Measurements from ENCODE around the gene ARHGAP6. TPM values are rescaled to one million over a fixed set of nuclear protein-coding genes. Genes with fewer than 3 reads are reported as not detected.

ARHGAP6 gene
- total and polyA plus RNA-seq, 2 of the 4 experiments (the other 2 are of a cell fraction): 1.4 to 1.8 TPM

DNA sequence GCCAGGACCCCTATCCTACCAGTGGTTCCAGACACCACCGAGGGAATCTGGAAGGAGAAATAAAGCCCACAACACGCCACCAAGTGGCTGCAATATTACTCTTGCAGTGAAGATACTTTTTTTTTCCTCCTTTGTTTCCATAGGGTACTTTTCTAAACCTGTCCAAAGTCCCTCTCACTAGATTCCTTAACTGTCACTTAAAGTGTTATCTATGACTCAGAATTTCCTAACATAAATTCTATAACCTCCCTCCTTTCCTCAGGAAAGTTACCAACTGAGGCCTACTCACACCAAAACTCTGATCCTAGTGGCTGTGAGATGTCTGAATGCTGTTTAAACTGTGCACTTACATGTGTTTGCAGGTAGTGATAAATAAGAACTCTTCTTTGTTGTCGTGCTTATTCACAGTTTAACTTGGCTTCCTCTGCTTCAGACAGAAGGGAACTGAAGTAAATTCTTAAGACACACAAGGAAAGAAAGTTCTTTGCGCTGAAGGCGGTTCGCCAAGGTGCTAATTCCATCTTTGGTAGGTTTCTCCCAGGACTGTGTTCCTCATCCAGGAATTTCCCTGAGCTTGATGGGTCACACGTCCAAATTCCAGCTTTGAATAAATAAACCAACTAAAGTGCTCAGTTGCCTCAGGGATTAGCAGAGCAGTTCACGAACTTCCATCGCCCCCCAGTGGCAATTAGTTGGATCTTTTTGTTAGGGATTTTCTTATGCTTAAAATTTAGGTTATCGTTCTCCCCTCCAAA is 565.3 kb downstream of the ARHGAP6 start:
- no peak overlapping the region for H3K4me3 ChIP-seq (ENCODE audit: insufficient read depth, low read depth, low read length)
- intact Hi-C loops (cut with micrococcal nuclease): loop anchor here (1.0 to 5.0 kb wide), 6 partner anchors 331 to 910 kb away; no protein-coding TSS in a partner anchor
- H2AFZ ChIP-seq (replicated peaks; ENCODE audit: low read length, poor library complexity): no peak overlapping the region
- 0 out of 2 replicates have a peak overlapping the region, but pooled peaks have one; percentile 20 for H3K14ac ChIP-seq (replicated peaks; ENCODE audit: low read depth, low read length)
- peak; percentile 80 for ATAC-seq (ENCODE audit: low read depth)
- in situ Hi-C loops (cut with MboI; ENCODE audit: low sequenced_read_pairs): no loop called here
- H3K9ac ChIP-seq (ENCODE audit: low read depth, low read length): peak overlapping the region; percentile 36
- no TSS peak for BruUV-seq (replicated peaks)
- no peak overlapping the region for H2AK9ac ChIP-seq (replicated peaks; ENCODE audit: low read depth, low read length, poor library complexity)
- H4K5ac ChIP-seq (ENCODE audit: low read depth, low read length): peak overlapping the region; percentile 49; the same call in 1 of the 2 replicates
- H3K4me1 ChIP-seq (ENCODE audit: control insufficient read depth, insufficient read depth, low read length): 0 out of 2 replicates have a peak, but pooled peaks cover 2% of the 10 kb centered on the region
- no peaks in the 10 kb centered on the region for H3K79me1 ChIP-seq (ENCODE audit: low read depth in 1 of 2, low read length in 2 of 2)
- H3K27ac ChIP-seq (ENCODE audit: insufficient read depth, low read length): peak overlapping the region; percentile 69; the same call in 1 of the 2 replicates
- peak overlapping the region; percentile 84 for H2BK5ac ChIP-seq (ENCODE audit: low read depth, low read length, poor library complexity, severe bottlenecking)
- CTCF ChIA-PET: interaction anchor here (0.6 to 1.0 kb wide), 3 partner anchors 13 to 910 kb away, joined by 3 to 4 read pairs (median 3); no protein-coding TSS in a partner anchor
- H3K4ac ChIP-seq (ENCODE audit: low read depth, low read length): peak overlapping the region; percentile 63
- H2AK5ac ChIP-seq (ENCODE audit: low read depth, low read length): no peak overlapping the region
- peak overlapping the region; percentile 31; the same call in 1 of the 2 replicates for H3K23ac ChIP-seq (ENCODE audit: low read depth, low read length)
- H3K27me3 ChIP-seq (ENCODE audit: control insufficient read depth, insufficient read depth, low read length): no peaks in the 10 kb centered on the region
- dilution Hi-C loops (cut with HindIII; ENCODE audit: low sequenced_read_pairs, unreplicated experiment): no loop called here
- WGBS, 2 experiments (ENCODE audit: extremely low coverage in 2 of 2, insufficient read length in 1 of 2): 100% methylated on average over 2 of the region's 10 CpGs; no CpG with 5 or more reads in 1 of the 2 experiments
- H3K36me3 ChIP-seq (ENCODE audit: control insufficient read depth, insufficient read depth, low read length): no peaks in the 10 kb centered on the region
- no peaks in the 10 kb centered on the region for H3K9me3 ChIP-seq (ENCODE audit: control insufficient read depth, insufficient read depth, low read length)
- peak overlapping the region; percentile 84 for H3K18ac ChIP-seq (ENCODE audit: low read depth, low read length)
- DNase-seq: peak; percentile 80
- H4K91ac ChIP-seq (ENCODE audit: insufficient read depth, low read depth, low read length): peak overlapping the region; percentile 60
- POLR2A ChIA-PET (ENCODE audit: unreplicated experiment): interaction anchor here (0.9 kb wide), 1 partner anchor 375 kb away, joined by 5 read pairs; no protein-coding TSS in a partner anchor
- H4K20me1 ChIP-seq (ENCODE audit: insufficient read depth, low read length): no peaks in the 10 kb centered on the region
- peak overlapping the region in 1 of 2 experiments; percentile 72; a peak in 2 of 4 replicates for H4K8ac ChIP-seq (ENCODE audit: low read depth in 2 of 2, low read length in 2 of 2)
- peak overlapping the region; percentile 73; the same call in 1 of the 2 replicates for H2BK20ac ChIP-seq (ENCODE audit: low read depth, low read length)
- H3K4me2 ChIP-seq (ENCODE audit: low read depth, low read length): peak overlapping the region; percentile 21; the same call in 1 of the 2 replicates
- H3K9me1 ChIP-seq (ENCODE audit: insufficient read depth, low read length): no peaks in the 10 kb centered on the region
- peak overlapping the region; percentile 82 for H2BK120ac ChIP-seq (ENCODE audit: low read depth, low read length)
- no peak overlapping the region for H3K56ac ChIP-seq (ENCODE audit: extremely low read depth, insufficient read depth, low read length)
- H2BK15ac ChIP-seq (ENCODE audit: low read depth, low read length): peak overlapping the region; percentile 35; the same call in 1 of the 3 replicates
- TF ChIP-seq CHD1 (IDR thresholded peaks at IDR 0.05; ENCODE audit: low read depth, low read length) (no peak), SMC3 (IDR thresholded peaks at IDR 0.05; ENCODE audit: low read depth, low read length) (peak; percentile 59), RAD21 (IDR thresholded peaks at IDR 0.05; ENCODE audit: low read length) (peak; percentile 81), ELK1 (IDR thresholded peaks at IDR 0.05; ENCODE audit: borderline replicate concordance, low read depth, low read length) (no peak), USF2 (IDR thresholded peaks at IDR 0.05; ENCODE audit: low read depth, low read length) (no peak), MAFK (IDR thresholded peaks at IDR 0.05; ENCODE audit: low read depth, low read length) (no peak), RCOR1 (IDR thresholded peaks at IDR 0.05; ENCODE audit: insufficient replicate concordance, low read length) (no peak), CEBPB (IDR thresholded peaks at IDR 0.05; ENCODE audit: low read depth, low read length) (no peak), FOS (IDR thresholded peaks at IDR 0.05; ENCODE audit: low read depth, low read length) (no peak), MXI1 (IDR thresholded peaks at IDR 0.05; ENCODE audit: borderline replicate concordance, low read depth, low read length) (no peak), BHLHE40 (IDR thresholded peaks at IDR 0.05; ENCODE audit: low read depth, low read length) (no peak), RFX5 (IDR thresholded peaks at IDR 0.05; ENCODE audit: low read depth, low read length) (no peak)
- TF ChIP-seq, protein P1, sequence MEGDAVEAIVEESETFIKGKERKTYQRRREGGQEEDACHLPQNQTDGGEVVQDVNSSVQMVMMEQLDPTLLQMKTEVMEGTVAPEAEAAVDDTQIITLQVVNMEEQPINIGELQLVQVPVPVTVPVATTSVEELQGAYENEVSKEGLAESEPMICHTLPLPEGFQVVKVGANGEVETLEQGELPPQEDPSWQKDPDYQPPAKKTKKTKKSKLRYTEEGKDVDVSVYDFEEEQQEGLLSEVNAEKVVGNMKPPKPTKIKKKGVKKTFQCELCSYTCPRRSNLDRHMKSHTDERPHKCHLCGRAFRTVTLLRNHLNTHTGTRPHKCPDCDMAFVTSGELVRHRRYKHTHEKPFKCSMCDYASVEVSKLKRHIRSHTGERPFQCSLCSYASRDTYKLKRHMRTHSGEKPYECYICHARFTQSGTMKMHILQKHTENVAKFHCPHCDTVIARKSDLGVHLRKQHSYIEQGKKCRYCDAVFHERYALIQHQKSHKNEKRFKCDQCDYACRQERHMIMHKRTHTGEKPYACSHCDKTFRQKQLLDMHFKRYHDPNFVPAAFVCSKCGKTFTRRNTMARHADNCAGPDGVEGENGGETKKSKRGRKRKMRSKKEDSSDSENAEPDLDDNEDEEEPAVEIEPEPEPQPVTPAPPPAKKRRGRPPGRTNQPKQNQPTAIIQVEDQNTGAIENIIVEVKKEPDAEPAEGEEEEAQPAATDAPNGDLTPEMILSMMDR (conservative IDR thresholded peaks at IDR 0.05; ENCODE audit: low read depth, low read length): peak; percentile 66
